Omental fat pad (tissue), 4 donors: ENCODE data around the gene BHLHA15. TPM values are rescaled to one million over a fixed set of nuclear protein-coding genes. Genes with fewer than 3 reads are reported as not detected.

Experiments used
- ATAC-seq: fragments of 150-250 bp; one replicate; pipeline ENCODE4 v1.9.1; 2016; ENCODE audit warnings: mild to moderate bottlenecking, moderate library complexity; ENCODE audit not compliant: low FRiP score
- DNase-seq: peaks from one replicate; pipeline ENCODE4 v3.0.0-alpha.2; 2019; ENCODE audit warnings: low spot score
- total RNA-seq, 4 donors: library from RNA; depleted of rRNA; stranded (reverse); fragments of >200 nt; gene quantifications; one replicate each; pipeline ENCODE4 v1.1.0, GENCODE V29; 2016
- TF ChIP-seq, protein P1 (sequence below), 3 donors: fragments of 450-650 bp; IDR thresholded peaks; one replicate each; pipeline ENCODE4 v1.5.1; 2016 to 2017; ENCODE audit warnings: antibody characterized with exemption in 3 of 3, mild to moderate bottlenecking in 3 of 3, moderate library complexity in 2 of 3

Gene BHLHA15
- total RNA-seq, 4 donors from 2014 or later = 1.5 to 3.5 TPM; not detected in 2

- TF ChIP-seq, protein P1, sequence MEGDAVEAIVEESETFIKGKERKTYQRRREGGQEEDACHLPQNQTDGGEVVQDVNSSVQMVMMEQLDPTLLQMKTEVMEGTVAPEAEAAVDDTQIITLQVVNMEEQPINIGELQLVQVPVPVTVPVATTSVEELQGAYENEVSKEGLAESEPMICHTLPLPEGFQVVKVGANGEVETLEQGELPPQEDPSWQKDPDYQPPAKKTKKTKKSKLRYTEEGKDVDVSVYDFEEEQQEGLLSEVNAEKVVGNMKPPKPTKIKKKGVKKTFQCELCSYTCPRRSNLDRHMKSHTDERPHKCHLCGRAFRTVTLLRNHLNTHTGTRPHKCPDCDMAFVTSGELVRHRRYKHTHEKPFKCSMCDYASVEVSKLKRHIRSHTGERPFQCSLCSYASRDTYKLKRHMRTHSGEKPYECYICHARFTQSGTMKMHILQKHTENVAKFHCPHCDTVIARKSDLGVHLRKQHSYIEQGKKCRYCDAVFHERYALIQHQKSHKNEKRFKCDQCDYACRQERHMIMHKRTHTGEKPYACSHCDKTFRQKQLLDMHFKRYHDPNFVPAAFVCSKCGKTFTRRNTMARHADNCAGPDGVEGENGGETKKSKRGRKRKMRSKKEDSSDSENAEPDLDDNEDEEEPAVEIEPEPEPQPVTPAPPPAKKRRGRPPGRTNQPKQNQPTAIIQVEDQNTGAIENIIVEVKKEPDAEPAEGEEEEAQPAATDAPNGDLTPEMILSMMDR (IDR thresholded peaks at IDR 0.05) = no peak
- DNase-seq = no peak
- no peak for ATAC-seq
Observed at GRCh38 chr7:98256431-98256830, 45.2 kb downstream of the BHLHA15 start.

DNA sequence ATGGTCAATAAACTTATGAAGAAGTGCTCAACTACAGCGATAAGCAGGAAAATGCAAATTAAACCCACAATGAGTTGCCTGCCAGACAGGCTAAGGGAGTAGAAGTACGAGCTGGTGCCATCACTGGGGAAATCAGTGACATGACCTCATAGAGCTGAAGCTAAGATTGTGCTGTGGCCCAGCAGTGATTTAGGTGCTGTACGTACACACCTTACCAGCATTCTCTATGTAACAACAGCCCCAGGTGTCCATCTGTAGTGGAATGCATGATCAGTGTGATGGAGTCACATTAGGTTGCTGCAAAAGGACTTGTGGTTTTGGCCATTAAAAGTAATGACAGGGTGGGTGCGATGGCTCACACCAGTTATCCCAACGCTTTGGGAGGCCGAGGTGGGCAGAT lies 46.5 kb downstream of the BHLHA15 start:
- ATAC-seq (no peak), DNase-seq (no peak)
- TF ChIP-seq, protein P1 (IDR thresholded peaks at IDR 0.05) = no peak

Other genes starting within 250 kb of the BHLHA15 start
- not detected for gene OCM2, start 221.2 kb upstream of the BHLHA15 start, total RNA-seq
- 10 to 100 TPM; 11.0 to 15.8 (median 12.0) TPM for gene LMTK2, start 104.6 kb upstream of the BHLHA15 start, total RNA-seq
- gene TECPR1, start 40.8 kb downstream of the BHLHA15 start, total RNA-seq = 10 to 100 TPM; 12.0 to 36.3 (median 17.1) TPM
- 100 to 1,000 TPM in 1 of 4 donors, 10 to 100 TPM in 3; 39.0 to 126 (median 71.8) TPM for gene BRI3, start 70.2 kb downstream of the BHLHA15 start, total RNA-seq
- gene BAIAP2L1, start 189.7 kb downstream of the BHLHA15 start, total RNA-seq = 1 to 10 TPM; 2.5 to 6.3 (median 3.0) TPM